Breast epithelium (tissue), 3 donors: ENCODE results near the gene PPP1R12B.

ENCODE experiments used
- POLR2A ChIP-seq: fragments of 450-650 bp; IDR thresholded peaks from one replicate; pipeline ENCODE4 v1.6.1; 2016; ENCODE audit warnings: antibody characterized with exemption, mild to moderate bottlenecking, moderate library complexity
- TF ChIP-seq, protein P1 (sequence below), 3 donors: fragments of 450-650 bp; IDR thresholded peaks; one replicate each; pipeline ENCODE4 v1.5.1; 2016 to 2017; ENCODE audit warnings: antibody characterized with exemption in 3 of 3, mild to moderate bottlenecking in 3 of 3, moderate library complexity in 3 of 3

DNA sequence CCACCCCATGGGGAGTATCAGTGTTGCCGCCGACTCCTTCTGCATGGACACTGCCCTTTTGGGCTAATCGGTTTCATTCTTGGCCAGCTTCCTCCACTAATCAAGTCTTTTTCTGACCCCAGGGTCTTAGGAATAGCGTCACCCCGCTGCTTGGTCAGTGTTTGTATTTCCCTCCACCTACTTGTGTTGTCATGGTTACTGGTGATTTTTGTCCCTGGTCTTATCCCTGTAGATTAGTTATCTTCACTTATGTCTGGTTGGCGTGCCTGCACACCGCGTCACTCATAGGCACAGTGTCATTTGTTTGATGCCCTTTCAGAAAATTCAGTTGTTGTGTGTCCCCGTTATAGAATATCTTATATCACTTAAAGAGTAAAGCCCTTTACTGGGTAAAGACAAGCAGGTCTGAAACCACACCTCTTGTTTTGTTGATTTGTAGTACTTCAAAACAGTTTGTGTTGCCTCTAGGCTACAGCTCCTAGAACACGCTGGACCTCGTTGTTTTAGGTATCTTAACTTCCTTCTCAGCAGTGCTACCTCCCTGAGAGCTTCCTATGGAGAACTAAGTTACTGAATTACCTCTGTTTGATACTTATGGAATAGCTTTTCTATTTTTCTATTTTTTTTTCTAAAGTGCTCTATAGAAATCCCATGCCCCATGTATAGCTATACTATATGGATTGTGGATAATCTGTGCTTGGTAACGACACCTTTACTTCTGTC, 868 bp downstream of the PPP1R12B start:
- TF ChIP-seq, protein P1, sequence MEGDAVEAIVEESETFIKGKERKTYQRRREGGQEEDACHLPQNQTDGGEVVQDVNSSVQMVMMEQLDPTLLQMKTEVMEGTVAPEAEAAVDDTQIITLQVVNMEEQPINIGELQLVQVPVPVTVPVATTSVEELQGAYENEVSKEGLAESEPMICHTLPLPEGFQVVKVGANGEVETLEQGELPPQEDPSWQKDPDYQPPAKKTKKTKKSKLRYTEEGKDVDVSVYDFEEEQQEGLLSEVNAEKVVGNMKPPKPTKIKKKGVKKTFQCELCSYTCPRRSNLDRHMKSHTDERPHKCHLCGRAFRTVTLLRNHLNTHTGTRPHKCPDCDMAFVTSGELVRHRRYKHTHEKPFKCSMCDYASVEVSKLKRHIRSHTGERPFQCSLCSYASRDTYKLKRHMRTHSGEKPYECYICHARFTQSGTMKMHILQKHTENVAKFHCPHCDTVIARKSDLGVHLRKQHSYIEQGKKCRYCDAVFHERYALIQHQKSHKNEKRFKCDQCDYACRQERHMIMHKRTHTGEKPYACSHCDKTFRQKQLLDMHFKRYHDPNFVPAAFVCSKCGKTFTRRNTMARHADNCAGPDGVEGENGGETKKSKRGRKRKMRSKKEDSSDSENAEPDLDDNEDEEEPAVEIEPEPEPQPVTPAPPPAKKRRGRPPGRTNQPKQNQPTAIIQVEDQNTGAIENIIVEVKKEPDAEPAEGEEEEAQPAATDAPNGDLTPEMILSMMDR (IDR thresholded peaks at IDR 0.05) = no peak
- no peak for TF ChIP-seq POLR2A
